HG03103 (cell line): ENCODE results near the gene SIGLEC1.

ENCODE experiments used
- ATAC-seq: cut with Tn5 transposase; IDR thresholded peaks from one replicate; pipeline ENCODE4 v1.9.1; 2021; ENCODE audit warnings: low read depth; ENCODE audit not compliant: unreplicated experiment

Gene SIGLEC1

GRCh38 chr20:3702611-3703391, 9.6 kb downstream of the SIGLEC1 start:
- ATAC-seq = no peak

GRCh38 chr20:3701061-3701998, 11.1 kb downstream of the SIGLEC1 start:
- ATAC-seq = no peak

- ATAC-seq = no peak
Measured at GRCh38 chr20:3699037-3699436, 13.4 kb downstream of the SIGLEC1 start.

GRCh38 chr20:3698591-3699001, 13.8 kb downstream of the SIGLEC1 start:
- ATAC-seq = no peak

- ATAC-seq = no peak
Measured at GRCh38 chr20:3697588-3698305, 14.7 kb downstream of the SIGLEC1 start.

- ATAC-seq = no peak
Measured at GRCh38 chr20:3696745-3697587, 15.4 kb downstream of the SIGLEC1 start.

GRCh38 chr20:3696200-3696599, 16.2 kb downstream of the SIGLEC1 start:
- no peak for ATAC-seq

GRCh38 chr20:3694864-3695263, 17.5 kb downstream of the SIGLEC1 start:
- ATAC-seq = no peak

GRCh38 chr20:3693376-3693775, 19.0 kb downstream of the SIGLEC1 start:
- no peak for ATAC-seq

- no peak for ATAC-seq
Measured at GRCh38 chr20:3692706-3693294, 19.6 kb downstream of the SIGLEC1 start.

GRCh38 chr20:3691897-3692296, 20.5 kb downstream of the SIGLEC1 start:
- no peak for ATAC-seq

GRCh38 chr20:3691306-3691705, 21.1 kb downstream of the SIGLEC1 start:
- no peak for ATAC-seq

GRCh38 chr20:3690413-3690812, 22.0 kb downstream of the SIGLEC1 start:
- ATAC-seq = no peak

GRCh38 chr20:3689978-3690377, 22.4 kb downstream of the SIGLEC1 start:
- ATAC-seq = no peak

GRCh38 chr20:3687655-3688054, 24.7 kb downstream of the SIGLEC1 start:
- no peak for ATAC-seq

GRCh38 chr20:3686867-3687321, 25.5 kb downstream of the SIGLEC1 start:
- no peak for ATAC-seq

- ATAC-seq = no peak
Measured at GRCh38 chr20:3686421-3686820, 26.0 kb downstream of the SIGLEC1 start.

- no peak for ATAC-seq
Measured at GRCh38 chr20:3685341-3685740, 27.1 kb downstream of the SIGLEC1 start.

- no peak for ATAC-seq
Measured at GRCh38 chr20:3681931-3682781, 30.2 kb downstream of the SIGLEC1 start, which contains the start of gene ADAM33. Gene ADAM33, minus strand, starts transcription at chr20:3682010. Its CDS starts 6 bp downstream, at chr20:3682004.
